ENCODE data around the gene PEX5L.
"Not testable (repeated sequence)": the region's sequence is repeated elsewhere in the genome, so short reads cannot be mapped to it uniquely, and the experiment has no call there.

The PEX5L gene

GRCh38 chr3:179829401-179829800 is 207.3 kb downstream of the PEX5L start:
- no peak for DNase-seq

DNA sequence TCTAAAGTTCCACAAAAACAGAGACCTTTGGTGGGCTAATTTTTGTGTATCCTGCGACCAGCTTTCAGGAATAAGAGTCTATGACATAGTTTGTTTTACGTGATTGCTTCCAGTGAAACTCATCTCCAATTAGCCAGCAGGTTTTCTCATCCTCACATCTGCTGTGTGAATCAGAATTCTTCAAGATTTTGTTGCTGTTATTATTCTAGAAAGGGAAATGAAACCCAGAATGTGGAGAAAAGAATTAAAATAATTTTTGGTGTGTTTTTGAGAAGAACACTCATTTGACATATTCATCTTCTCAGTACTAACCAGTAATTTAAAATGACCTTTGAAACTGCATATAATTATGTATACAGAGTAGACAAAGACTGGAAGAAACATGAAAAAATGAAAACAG is 208.0 kb downstream of the PEX5L start:
- no peak for DNase-seq

DNA sequence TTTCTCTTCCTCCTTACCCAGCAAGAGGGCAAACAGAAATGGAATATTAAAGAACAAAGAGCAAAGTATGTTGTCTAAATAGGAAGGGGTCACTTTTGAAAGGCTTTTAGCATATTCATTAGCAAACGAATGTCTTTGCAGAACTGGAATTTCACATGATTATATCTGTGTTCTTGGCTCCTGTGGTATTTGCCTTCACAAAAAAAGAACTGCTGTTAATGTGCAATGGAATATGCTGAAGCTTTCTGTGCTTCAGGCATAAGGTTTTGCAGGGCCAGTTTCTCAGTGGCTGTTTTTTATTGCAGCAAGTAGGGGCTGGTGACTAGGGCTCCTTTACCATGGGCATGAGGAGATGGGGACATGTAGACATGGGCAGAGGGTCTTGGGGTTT is 210.5 kb downstream of the PEX5L start:
- DNase-seq = no peak

GRCh38 chr3:179825527-179826246 is 211.1 kb downstream of the PEX5L start:
- no peak for DNase-seq

GRCh38 chr3:179822296-179822695 is 214.4 kb downstream of the PEX5L start:
- no peak for DNase-seq

- no peak for DNase-seq
These were observed 217.4 kb downstream of the PEX5L start for GRCh38 chr3:179819379-179819778.

GRCh38 chr3:179812096-179812382 is 224.7 kb downstream of the PEX5L start:
- DNase-seq = no peak

GRCh38 chr3:179811321-179812095 is 225.2 kb downstream of the PEX5L start:
- peak; percentile 22 for DNase-seq

- DNase-seq = no peak
These were observed 227.1 kb downstream of the PEX5L start for GRCh38 chr3:179809639-179810038.

GRCh38 chr3:179807588-179807987 is 229.1 kb downstream of the PEX5L start:
- no peak for DNase-seq

- no peak for DNase-seq
These were observed 230.6 kb downstream of the PEX5L start for GRCh38 chr3:179806177-179806576.

- no peak for DNase-seq
These were observed 234.9 kb downstream of the PEX5L start for GRCh38 chr3:179801856-179802255.

- DNase-seq = no peak
These were observed 235.5 kb downstream of the PEX5L start for GRCh38 chr3:179801263-179801662.

GRCh38 chr3:179797192-179797591 is 239.5 kb downstream of the PEX5L start:
- DNase-seq = no peak

DNA sequence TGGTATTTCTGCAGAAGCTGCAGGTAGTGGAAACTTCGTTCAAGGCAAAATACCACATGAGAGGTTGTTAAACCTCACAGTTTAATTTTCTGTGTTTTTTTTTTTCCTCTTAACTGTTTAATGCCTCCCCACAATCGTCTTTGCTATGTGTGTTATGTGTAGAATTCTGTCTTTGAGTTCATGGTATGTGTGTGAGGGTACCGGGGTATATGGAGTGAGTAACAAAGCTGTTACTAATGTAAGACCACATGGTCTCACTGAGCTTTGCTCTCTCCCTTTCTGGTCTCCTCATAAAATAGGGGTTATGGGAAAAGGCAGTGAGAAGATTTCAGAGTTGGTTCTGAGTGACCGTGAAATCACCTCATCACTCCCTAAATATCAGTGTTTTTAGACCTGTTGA is 240.3 kb downstream of the PEX5L start:
- DNase-seq = no peak

DNA sequence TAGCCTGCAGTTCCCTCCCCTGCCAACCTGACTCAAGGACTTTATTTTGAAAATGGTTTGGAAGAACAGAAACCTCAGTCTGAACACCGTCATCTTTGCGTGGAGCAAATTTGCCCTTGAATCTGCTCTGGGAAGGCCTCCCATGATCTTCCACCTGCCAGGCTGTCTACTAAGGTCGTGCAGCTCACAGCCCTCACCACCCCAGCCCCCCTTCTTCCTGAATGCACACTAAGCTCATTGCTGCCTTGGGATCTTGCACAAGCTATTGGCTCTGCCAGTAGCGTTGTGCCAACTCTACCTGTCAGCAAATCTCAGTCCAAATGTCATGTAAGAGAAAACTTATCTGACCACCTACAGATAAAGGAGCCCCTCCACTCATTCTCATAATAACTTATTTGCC is 242.4 kb downstream of the PEX5L start:
- no peak for DNase-seq

GRCh38 chr3:179791793-179792192 is 244.9 kb downstream of the PEX5L start:
- no peak for DNase-seq

DNA sequence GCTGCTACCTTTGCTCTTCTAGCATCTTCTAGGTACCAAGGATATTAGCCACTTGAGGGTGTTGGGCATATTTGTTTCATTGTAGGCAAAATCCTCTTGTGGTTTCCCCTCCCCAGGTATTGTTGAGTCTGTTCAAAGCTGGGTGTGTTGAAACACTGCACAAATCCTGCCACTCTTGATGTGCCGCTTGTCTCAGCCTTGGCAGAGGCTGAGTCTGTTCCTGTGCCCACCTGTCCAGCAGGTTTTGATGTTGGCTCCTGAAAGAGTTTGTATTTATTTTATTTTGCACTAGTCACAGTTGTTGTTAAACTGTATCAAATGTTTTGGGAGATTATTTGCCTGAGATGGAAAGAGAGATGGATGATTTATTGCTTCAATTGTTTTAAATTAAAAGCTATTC is 247.7 kb downstream of the PEX5L start:
- no peak for DNase-seq

GRCh38 chr3:179782841-179783240 is 253.9 kb downstream of the PEX5L start:
- DNase-seq = not testable (repeated sequence)

DNA sequence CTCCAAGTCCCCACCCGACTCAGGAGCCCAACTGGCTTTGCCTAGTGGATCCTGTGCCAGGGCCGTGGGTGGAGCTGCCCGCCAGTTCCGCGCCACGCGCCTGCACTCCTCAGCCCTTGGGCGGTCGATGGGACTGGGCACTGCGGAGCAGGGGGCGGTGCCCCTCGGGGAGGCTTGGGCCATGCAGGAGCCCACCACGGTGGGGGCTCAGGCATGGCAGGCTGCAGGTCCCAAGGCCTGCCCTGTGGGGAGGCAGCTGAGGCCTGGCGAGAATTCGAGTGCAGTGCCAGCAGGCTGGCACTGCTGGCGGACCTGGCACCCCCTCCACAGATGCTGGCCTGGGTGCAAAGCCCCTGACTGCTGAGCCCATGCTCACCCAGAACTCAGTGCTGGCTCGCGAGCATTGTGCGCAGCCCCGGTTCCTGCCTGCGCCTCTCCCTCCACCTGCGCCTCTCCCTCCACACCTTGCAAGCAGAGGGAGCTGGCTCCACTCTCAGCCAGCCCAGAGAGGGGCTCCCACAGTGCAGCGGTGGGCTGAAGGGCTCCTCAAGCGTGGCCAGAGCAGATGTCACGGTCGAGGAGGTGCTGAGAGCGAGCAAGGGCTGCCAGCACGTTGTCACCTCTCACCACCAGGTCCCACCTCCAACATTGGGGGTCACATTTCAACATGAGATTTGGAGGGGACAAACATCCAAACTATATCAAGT is 261.2 kb downstream of the PEX5L start:
- DNase-seq = no peak

- no peak for DNase-seq
These were observed 264.4 kb downstream of the PEX5L start for GRCh38 chr3:179772297-179772696.

DNA sequence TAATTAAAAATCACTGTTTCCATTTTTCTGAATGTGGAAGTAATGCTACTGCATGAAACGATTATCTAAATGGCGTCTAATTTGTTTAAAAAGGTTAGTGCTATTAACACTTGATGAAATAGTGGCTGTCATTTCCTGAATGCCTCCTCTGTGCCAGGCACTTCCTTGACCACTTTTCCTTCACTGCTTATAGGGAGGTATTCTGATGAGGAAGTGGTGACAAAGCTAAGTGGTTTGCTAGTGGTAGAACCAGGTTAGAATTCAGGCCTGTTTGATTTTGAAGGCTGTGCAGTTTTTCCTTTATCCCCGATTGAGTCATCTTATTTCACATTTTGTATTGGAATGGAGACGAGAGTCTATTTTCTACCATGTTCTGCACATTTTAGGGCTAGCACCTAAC is 264.9 kb downstream of the PEX5L start:
- DNase-seq = no peak

DNA sequence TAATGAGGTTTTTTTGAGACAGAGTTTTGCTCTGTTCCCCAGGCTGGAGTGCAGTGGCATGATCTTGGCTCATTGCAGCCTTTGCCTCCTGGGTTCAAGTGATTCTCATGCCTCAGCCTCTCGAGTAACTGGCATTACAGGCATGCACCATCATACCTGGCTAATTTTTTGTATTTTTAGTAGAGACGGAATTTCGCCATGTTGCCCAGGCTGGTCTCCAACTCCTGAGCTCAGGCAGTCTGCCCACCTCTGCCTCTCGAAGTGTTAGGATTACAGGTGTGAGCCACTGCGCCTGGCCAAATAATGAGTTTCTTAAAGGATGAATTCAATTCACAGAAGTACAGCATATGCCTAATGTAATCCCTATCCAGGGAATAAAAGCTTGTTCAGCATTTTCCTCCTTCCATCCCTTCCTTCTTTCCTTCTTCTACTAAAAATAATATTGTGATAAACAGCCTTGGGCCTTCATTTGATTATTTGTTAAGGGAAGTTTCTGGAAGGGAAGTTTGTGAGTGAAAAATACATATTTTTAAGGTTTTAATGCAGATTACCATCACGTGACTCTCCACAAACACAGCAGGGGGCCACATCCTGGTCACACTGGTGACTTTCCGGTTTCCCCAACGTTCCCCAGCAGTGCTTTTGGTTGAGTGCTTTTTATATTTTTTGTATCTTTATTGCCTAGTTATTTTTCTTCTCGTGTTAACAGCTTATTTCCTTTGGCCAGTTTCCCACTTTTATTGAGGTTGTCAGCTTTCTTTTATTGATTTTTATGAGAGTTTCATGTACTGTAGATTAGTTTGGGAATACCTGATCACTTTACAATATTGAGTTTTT is 267.1 kb downstream of the PEX5L start:
- no peak for DNase-seq
